Neural progenitor cell (in vitro differentiated cells): ENCODE results near the gene CRHR1. TPM values are rescaled to one million over a fixed set of nuclear protein-coding genes. Genes with fewer than 3 reads are reported as not detected.

Source experiments
- DNase-seq: peaks from one replicate; pipeline ENCODE4 v3.0.0-alpha.2; 2016; ENCODE audit warnings: low spot score
- H2AFZ ChIP-seq: fragments of 200-600 bp; sonication (generic); replicated peaks from 2 replicates; pipeline ENCODE4 v1.6.1; 2016; ENCODE audit warnings: antibody characterized with exemption
- H3F3A ChIP-seq: fragments of 200-600 bp; sonication (generic); 2 replicates; pipeline ENCODE4 v1.6.1; 2016; ENCODE audit warnings: antibody characterized with exemption, low read depth
- H3K27ac ChIP-seq: fragments of 200-600 bp; sonication (generic); 2 replicates; pipeline ENCODE4 v1.5.1; 2016; ENCODE audit warnings: mild to moderate bottlenecking
- H3K27me3 ChIP-seq: fragments of 200-600 bp; sonication (generic); 2 replicates; pipeline ENCODE4 v1.6.1; 2016; ENCODE audit warnings: mild to moderate bottlenecking, moderate library complexity
- H3K36me3 ChIP-seq: fragments of 200-600 bp; sonication (generic); 2 replicates; pipeline ENCODE4 v1.5.1; 2016
- H3K4me1 ChIP-seq: fragments of 200-600 bp; sonication (generic); 2 replicates; pipeline ENCODE4 v1.6.1; 2016; ENCODE audit warnings: mixed run types
- H3K4me2 ChIP-seq: fragments of 200-600 bp; sonication (generic); 2 replicates; pipeline ENCODE4 v1.6.1; 2016
- H3K4me3 ChIP-seq: fragments of 200-600 bp; sonication (generic); 2 replicates; pipeline ENCODE4 v1.5.1; 2016
- H3K79me2 ChIP-seq: fragments of 200-600 bp; sonication (generic); 2 replicates; pipeline ENCODE4 v1.6.1; 2016; ENCODE audit warnings: low read depth
- H3K9ac ChIP-seq: fragments of 200-600 bp; sonication (generic); 2 replicates; pipeline ENCODE4 v1.6.1; 2016
- H3K9me3 ChIP-seq: fragments of 200-600 bp; sonication (generic); 2 replicates; pipeline ENCODE4 v1.5.1; 2016; ENCODE audit warnings: low read depth
- H4K20me1 ChIP-seq: fragments of 200-600 bp; sonication (generic); 2 replicates; pipeline ENCODE4 v1.6.1; 2016; ENCODE audit warnings: low read depth
- H3K27ac Mint-ChIP-seq: 3 replicates; pipeline ENCODE4 v1.8.0; 2021; ENCODE audit warnings: mixed read lengths
- H3K27me3 Mint-ChIP-seq: 2 replicates; pipeline ENCODE4 v1.8.0; 2022; ENCODE audit warnings: low read depth, mild to moderate bottlenecking, inconsistent platforms, moderate library complexity, mixed read lengths; ENCODE audit not compliant: insufficient read depth
- H3K36me3 Mint-ChIP-seq: 3 replicates; pipeline ENCODE4 v1.8.0; 2021; ENCODE audit warnings: mixed read lengths
- H3K4me1 Mint-ChIP-seq: 3 replicates; pipeline ENCODE4 v1.8.0; 2021; ENCODE audit warnings: mixed read lengths
- H3K4me3 Mint-ChIP-seq: 3 replicates; pipeline ENCODE4 v1.8.0; 2021; ENCODE audit warnings: mild to moderate bottlenecking, moderate library complexity, mixed read lengths
- H3K9me3 Mint-ChIP-seq: 3 replicates; pipeline ENCODE4 v1.8.0; 2020; ENCODE audit warnings: mixed read lengths
- CTCF ChIP-seq: fragments of 200-600 bp; sonication (generic); IDR thresholded peaks from 2 replicates; pipeline ENCODE4 v1.5.1; 2017; ENCODE audit warnings: antibody characterized with exemption, mild to moderate bottlenecking
- EZH2 ChIP-seq: fragments of 200-600 bp; sonication (generic); IDR thresholded peaks from 2 replicates; pipeline ENCODE4 v1.6.1; 2017; ENCODE audit warnings: antibody characterized with exemption, mild to moderate bottlenecking, moderate library complexity
- EZH2phosphoT487 ChIP-seq: fragments of 200-600 bp; sonication (generic); IDR thresholded peaks from 2 replicates; pipeline ENCODE4 v1.6.1; 2017; ENCODE audit warnings: antibody characterized with exemption
- total RNA-seq: library from RNA; depleted of rRNA; stranded (reverse); fragments of >200 nt; gene quantifications from 2 replicates; pipeline ENCODE4 v1.2.3, GENCODE V29; 2015; ENCODE audit warnings: low replicate concordance

CRHR1 gene
- total RNA-seq, 1 donor from 2014 or later = 3.4 TPM

GRCh38 chr17:45780921-45781320 is 3.2 kb upstream of the CRHR1 start:
- H3K27ac ChIP-seq = no peak overlapping the region
- no peaks in the 10 kb centered on the region for H3K79me2 ChIP-seq
- no peaks in the 10 kb centered on the region for H3K36me3 ChIP-seq
- Mint-ChIP-seq H3K4me3 (no peak overlapping the region), H3K27ac (no peak overlapping the region), H3K27me3 (peaks cover 28% of the 10 kb centered on the region), H3K4me1 (peaks cover 9% of the 10 kb centered on the region), H3K36me3 (no peaks in the 10 kb centered on the region), H3K9me3 (no peaks in the 10 kb centered on the region)
- peaks cover 5% of the 10 kb centered on the region for H3F3A ChIP-seq
- TF ChIP-seq CTCF (no peak), EZH2 (no peak), EZH2phosphoT487 (no peak)
- H3K27me3 ChIP-seq = peaks cover 49% of the 10 kb centered on the region
- DNase-seq = no peak
- H4K20me1 ChIP-seq = peaks cover 6% of the 10 kb centered on the region
- H3K9me3 ChIP-seq = no peaks in the 10 kb centered on the region
- no peak overlapping the region for H3K4me3 ChIP-seq
- H2AFZ ChIP-seq = no peak overlapping the region
- H3K9ac ChIP-seq = no peak overlapping the region
- H3K4me1 ChIP-seq = peaks cover 4% of the 10 kb centered on the region
- H3K4me2 ChIP-seq = no peak overlapping the region

- H3K4me2 ChIP-seq = peak overlapping the region; percentile 93
- no peaks in the 10 kb centered on the region for H3K79me2 ChIP-seq
- peak overlapping the region; percentile 80 for H3K4me3 ChIP-seq
- peaks cover 17% of the 10 kb centered on the region for H3F3A ChIP-seq
- H4K20me1 ChIP-seq = peaks cover 12% of the 10 kb centered on the region
- H3K27me3 ChIP-seq = peaks cover 71% of the 10 kb centered on the region
- Mint-ChIP-seq H3K27me3 (peaks cover 26% of the 10 kb centered on the region), H3K4me3 (peak overlapping the region; percentile 90), H3K27ac (no peak overlapping the region), H3K4me1 (peaks cover 18% of the 10 kb centered on the region), H3K9me3 (no peaks in the 10 kb centered on the region), H3K36me3 (no peaks in the 10 kb centered on the region)
- H3K9me3 ChIP-seq = no peaks in the 10 kb centered on the region
- no peaks in the 10 kb centered on the region for H3K36me3 ChIP-seq
- peaks cover 4% of the 10 kb centered on the region for H3K4me1 ChIP-seq
- no peak overlapping the region for H3K27ac ChIP-seq
- TF ChIP-seq EZH2 (peak; percentile 72), CTCF (peak; percentile 81), EZH2phosphoT487 (peak; percentile 69)
- peak overlapping the region; percentile 91 for H2AFZ ChIP-seq
- DNase-seq = peak; percentile 90
- no peak overlapping the region for H3K9ac ChIP-seq
Measured at GRCh38 chr17:45782889-45783592, 1.1 kb upstream of the CRHR1 start.

GRCh38 chr17:45783593-45784292 is 377 bp upstream of the CRHR1 start:
- Histone ChIP-seq H4K20me1 (peaks cover 12% of the 10 kb centered on the region), H3K4me3 (peak overlapping the region; percentile 80), H3K9me3 (no peaks in the 10 kb centered on the region), H3K27me3 (peaks cover 78% of the 10 kb centered on the region), H3K4me1 (peaks cover 4% of the 10 kb centered on the region), H3K9ac (no peak overlapping the region), H3K36me3 (no peaks in the 10 kb centered on the region), H3K4me2 (peak overlapping the region; percentile 93), H3K79me2 (no peaks in the 10 kb centered on the region), H3F3A (peaks cover 17% of the 10 kb centered on the region), H2AFZ (peak overlapping the region; percentile 91), H3K27ac (no peak overlapping the region)
- peaks cover 18% of the 10 kb centered on the region for H3K4me1 Mint-ChIP-seq
- peaks cover 26% of the 10 kb centered on the region for H3K27me3 Mint-ChIP-seq
- peak; percentile 86 for DNase-seq
- no peaks in the 10 kb centered on the region for H3K9me3 Mint-ChIP-seq
- H3K27ac Mint-ChIP-seq = no peak overlapping the region
- TF ChIP-seq CTCF (no peak), EZH2phosphoT487 (peak; percentile 39), EZH2 (peak; percentile 19)
- H3K4me3 Mint-ChIP-seq = peak overlapping the region; percentile 90
- no peaks in the 10 kb centered on the region for H3K36me3 Mint-ChIP-seq
